ENCODE data around the gene CTTN.

The CTTN gene

DNA sequence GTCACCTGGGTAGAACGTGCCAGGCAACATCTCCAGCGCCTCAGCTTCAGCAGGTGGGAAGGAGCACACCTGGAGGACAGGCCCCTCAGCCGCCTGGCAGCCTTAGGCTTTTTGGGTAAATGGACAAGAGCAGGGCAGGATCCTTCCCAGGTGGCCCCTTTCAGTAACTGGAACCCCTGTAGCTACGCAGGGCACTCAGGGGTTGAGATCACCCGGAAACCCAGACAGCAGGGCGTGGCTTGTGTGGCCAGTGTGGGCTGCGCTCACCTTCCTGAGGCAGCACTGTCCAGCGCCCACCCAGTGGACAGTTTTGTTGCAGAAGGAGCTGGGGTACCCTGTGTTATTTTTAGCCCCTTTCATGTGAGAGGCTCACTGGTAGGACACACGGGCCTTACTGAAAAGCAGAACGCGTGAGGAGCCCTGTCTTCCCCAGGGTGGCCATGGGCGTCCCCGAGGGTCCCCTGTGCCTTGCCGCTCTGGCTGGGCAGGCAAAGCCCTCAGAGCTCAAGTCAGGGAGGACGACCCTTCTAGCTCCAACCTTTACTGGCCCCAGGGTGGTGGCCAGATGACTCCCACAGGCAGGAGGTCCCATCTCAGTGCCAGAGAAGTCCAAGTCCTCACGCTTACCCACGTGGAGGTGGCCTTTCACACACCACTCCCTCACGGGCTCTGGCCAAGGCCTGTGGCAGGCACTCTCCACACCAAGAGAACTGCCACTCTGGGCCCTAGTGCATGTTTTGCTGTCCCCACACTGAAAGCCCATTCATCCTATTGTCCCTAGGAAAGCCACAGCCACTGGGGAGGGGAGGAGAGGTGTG is 75.8 kb downstream of the CTTN start:
- Histone ChIP-seq H3K4me1 (ENCODE audit: insufficient read depth, low read length) (no peaks in the 10 kb centered on the region), H3K27me3 (ENCODE audit: control insufficient read depth in 1 of 2, insufficient read depth in 2 of 2, low read length in 2 of 2) (no peaks in the 10 kb centered on the region), H3K36me3 (ENCODE audit: insufficient read depth, low read length) (no peaks in the 10 kb centered on the region), H3K9me3 (ENCODE audit: low read length) (no peaks in the 10 kb centered on the region), H3K27ac (ENCODE audit: low read depth, low read length) (no peak overlapping the region), H3K4me3 (ENCODE audit: low read depth in 1 of 2, low read length in 2 of 2) (no peak overlapping the region), H3K9ac (ENCODE audit: low read length) (no peak overlapping the region)

DNA sequence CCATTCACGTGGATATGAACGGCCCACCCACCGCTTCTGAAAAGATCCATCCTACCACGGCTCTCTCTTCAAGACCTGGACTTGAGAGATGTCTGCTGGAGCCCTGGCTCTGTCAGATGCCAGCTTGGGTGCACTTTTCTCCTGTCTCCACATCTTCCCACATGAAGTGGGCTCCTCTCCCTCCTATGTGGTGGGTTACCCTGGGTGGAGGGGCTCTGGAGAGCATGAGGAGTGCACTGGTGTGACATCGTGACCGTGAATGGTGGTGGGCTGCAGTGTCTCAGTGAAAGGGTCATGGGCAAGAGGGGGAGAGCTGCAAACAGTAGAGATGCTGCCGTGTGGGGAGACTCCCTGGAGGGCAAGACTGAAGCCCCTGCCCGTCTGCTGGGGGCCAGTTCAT is 76.4 kb downstream of the CTTN start:
- Histone ChIP-seq H3K4me3 (ENCODE audit: low read depth in 1 of 2, low read length in 2 of 2) (no peak overlapping the region), H3K27ac (ENCODE audit: low read depth, low read length) (no peak overlapping the region), H3K27me3 (ENCODE audit: control insufficient read depth in 1 of 2, insufficient read depth in 2 of 2, low read length in 2 of 2) (no peaks in the 10 kb centered on the region), H3K4me1 (ENCODE audit: insufficient read depth, low read length) (no peaks in the 10 kb centered on the region), H3K36me3 (ENCODE audit: insufficient read depth, low read length) (no peaks in the 10 kb centered on the region), H3K9me3 (ENCODE audit: low read length) (no peaks in the 10 kb centered on the region), H3K9ac (ENCODE audit: low read length) (no peak overlapping the region)

DNA sequence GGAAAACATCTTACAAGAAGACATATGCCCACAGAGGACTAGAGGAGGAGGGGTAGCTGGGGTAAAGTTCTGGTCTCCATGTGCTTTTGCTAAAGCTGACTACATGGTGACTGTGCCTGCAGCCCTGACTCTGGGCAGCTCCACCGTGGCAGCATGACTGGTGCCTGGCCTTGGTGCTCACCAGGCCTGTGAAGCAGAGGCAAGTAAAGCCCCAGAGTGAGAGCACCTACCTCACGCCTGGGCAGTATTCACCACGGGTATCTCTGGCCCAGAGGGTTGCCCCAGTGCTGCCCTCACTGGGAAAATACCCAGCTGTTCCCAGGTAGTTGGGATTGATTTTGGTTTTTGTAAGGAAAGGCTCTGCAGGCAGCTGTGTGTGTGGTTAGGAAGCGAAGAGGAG is 78.3 kb downstream of the CTTN start:
- Histone ChIP-seq H3K4me3 (ENCODE audit: low read depth in 1 of 2, low read length in 2 of 2) (no peak overlapping the region), H3K9me3 (ENCODE audit: low read length) (no peaks in the 10 kb centered on the region), H3K27ac (ENCODE audit: low read depth, low read length) (no peak overlapping the region)

DNA sequence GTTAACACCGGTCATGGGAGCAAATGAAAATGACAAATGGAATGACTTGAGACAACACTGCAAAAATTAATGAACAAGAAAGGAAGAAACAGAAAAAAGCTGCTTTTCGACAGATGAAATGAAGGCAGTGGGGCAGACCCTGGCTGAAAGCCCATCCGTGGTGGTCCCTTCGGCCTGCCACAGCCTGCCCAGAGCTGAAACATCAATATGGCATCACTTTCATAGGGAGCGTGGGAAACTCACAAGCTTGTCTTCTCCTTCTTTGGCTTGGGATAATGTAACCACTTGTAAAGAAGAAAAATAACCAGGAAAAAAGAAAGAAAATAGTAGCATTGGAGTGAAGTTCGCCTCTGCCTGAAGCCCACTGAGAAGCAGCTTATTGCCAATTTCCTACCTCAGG is 78.8 kb downstream of the CTTN start:
- Histone ChIP-seq H3K4me1 (ENCODE audit: insufficient read depth, low read length) (peaks cover 6% of the 10 kb centered on the region), H3K36me3 (ENCODE audit: insufficient read depth, low read length) (no peaks in the 10 kb centered on the region), H3K9me3 (ENCODE audit: low read length) (no peaks in the 10 kb centered on the region), H3K27me3 (ENCODE audit: control insufficient read depth in 1 of 2, insufficient read depth in 2 of 2, low read length in 2 of 2) (no peaks in the 10 kb centered on the region), H3K9ac (ENCODE audit: low read length) (no peak overlapping the region), H3K4me3 (ENCODE audit: low read depth in 1 of 2, low read length in 2 of 2) (no peak overlapping the region), H3K27ac (ENCODE audit: low read depth, low read length) (no peak overlapping the region)

More for the DNA sequence above, 78.3 kb downstream of the CTTN start:
- Histone ChIP-seq H3K4me1 (ENCODE audit: insufficient read depth, low read length) (peaks cover under 1% of the 10 kb centered on the region), H3K9ac (ENCODE audit: low read length) (no peak overlapping the region), H3K27me3 (ENCODE audit: control insufficient read depth in 1 of 2, insufficient read depth in 2 of 2, low read length in 2 of 2) (no peaks in the 10 kb centered on the region), H3K36me3 (ENCODE audit: insufficient read depth, low read length) (no peaks in the 10 kb centered on the region)

DNA sequence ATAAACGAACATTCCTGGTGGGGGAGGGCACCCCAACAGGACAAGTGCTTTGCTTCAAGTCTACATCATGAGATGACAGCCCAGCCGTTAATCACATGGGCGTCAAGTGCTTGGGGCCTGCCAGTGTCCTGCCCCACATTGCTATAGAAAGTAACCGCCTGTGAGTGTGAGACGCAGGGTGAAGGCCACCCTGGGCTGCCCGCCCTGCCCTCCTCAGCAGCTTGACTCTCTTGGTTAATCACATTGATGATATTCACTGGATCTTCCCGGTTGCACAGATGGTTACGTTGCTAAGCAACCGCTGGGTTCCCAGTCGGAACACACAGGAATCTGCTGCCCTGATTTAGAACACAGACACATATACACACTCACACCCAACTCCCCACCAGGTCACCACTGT is 79.3 kb downstream of the CTTN start:
- Histone ChIP-seq H3K27ac (ENCODE audit: low read depth, low read length) (no peak overlapping the region), H3K27me3 (ENCODE audit: control insufficient read depth in 1 of 2, insufficient read depth in 2 of 2, low read length in 2 of 2) (no peaks in the 10 kb centered on the region), H3K4me1 (ENCODE audit: insufficient read depth, low read length) (peaks cover 10% of the 10 kb centered on the region), H3K9ac (ENCODE audit: low read length) (no peak overlapping the region), H3K36me3 (ENCODE audit: insufficient read depth, low read length) (no peaks in the 10 kb centered on the region), H3K4me3 (ENCODE audit: low read depth in 1 of 2, low read length in 2 of 2) (no peak overlapping the region), H3K9me3 (ENCODE audit: low read length) (no peaks in the 10 kb centered on the region)

DNA sequence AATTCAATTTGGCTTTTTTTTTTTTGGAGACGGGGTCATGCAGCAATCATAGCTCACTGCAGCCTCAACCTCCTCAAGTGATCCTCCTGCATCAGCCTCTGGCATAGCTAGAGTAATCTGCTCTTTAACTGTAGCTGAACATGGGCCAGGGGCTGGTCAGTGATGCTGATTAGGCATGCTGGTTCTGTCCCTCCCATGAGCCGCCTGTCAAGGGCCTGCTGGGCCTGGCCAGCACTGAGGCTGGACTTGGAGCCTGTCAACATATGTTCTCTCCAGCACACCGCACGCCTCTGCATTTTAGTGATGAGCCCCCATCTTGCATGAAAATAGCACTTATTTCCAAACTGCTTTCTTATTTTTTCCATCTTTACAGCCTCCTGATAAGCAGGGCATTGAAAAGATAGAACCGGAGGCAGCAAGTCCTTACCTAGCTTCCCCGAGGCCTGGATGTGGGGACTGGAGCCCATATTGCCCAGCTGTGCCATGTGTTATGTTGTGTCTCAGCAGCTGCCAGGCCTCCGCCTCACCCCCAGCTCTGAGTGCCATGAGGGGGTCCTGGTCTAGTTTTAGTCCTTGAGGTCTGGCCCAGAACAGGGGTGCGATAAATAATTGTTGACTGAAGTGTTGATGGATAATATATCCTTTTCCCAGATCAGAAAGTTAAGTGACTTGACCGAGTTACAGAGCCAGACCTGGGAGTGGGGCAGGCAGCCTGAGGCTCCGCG is 80.0 kb downstream of the CTTN start:
- no peak overlapping the region for H3K9ac ChIP-seq (ENCODE audit: low read length)
- no peaks in the 10 kb centered on the region for H3K27me3 ChIP-seq (ENCODE audit: control insufficient read depth in 1 of 2, insufficient read depth in 2 of 2, low read length in 2 of 2)

DNA sequence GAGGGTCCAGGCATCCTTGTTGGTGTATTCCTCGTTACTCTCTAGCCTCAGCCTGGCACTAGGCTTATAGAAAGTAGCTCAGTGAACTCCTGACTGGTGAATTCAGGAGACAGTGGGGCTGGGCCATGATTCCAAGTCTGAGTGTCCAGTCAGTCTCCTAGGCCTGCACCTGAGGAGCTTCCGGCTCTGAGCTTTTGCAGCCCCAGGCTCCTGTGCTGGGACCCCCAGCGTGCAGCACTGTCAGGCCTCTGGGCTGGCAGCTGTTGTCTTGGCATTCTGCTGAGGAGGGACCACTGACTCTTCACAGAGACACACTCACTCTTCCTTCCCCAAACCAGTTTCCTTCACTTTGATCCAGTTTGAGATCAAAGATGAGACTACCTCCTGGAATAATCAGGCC is 82.4 kb downstream of the CTTN start:
- no peaks in the 10 kb centered on the region for H3K36me3 ChIP-seq (ENCODE audit: insufficient read depth, low read length)
- H3K27ac ChIP-seq (ENCODE audit: low read depth, low read length): no peak overlapping the region
- H3K9me3 ChIP-seq (ENCODE audit: low read length): no peaks in the 10 kb centered on the region
- no peaks in the 10 kb centered on the region for H3K27me3 ChIP-seq (ENCODE audit: control insufficient read depth in 1 of 2, insufficient read depth in 2 of 2, low read length in 2 of 2)
- no peak overlapping the region for H3K4me3 ChIP-seq (ENCODE audit: low read depth in 1 of 2, low read length in 2 of 2)
- no peak overlapping the region for H3K9ac ChIP-seq (ENCODE audit: low read length)
- peaks cover 15% of the 10 kb centered on the region for H3K4me1 ChIP-seq (ENCODE audit: insufficient read depth, low read length)

More for the DNA sequence above, 80.0 kb downstream of the CTTN start:
- Histone ChIP-seq H3K36me3 (ENCODE audit: insufficient read depth, low read length) (no peaks in the 10 kb centered on the region), H3K4me1 (ENCODE audit: insufficient read depth, low read length) (peaks cover 15% of the 10 kb centered on the region), H3K4me3 (ENCODE audit: low read depth in 1 of 2, low read length in 2 of 2) (no peak overlapping the region), H3K9me3 (ENCODE audit: low read length) (no peaks in the 10 kb centered on the region), H3K27ac (ENCODE audit: low read depth, low read length) (no peak overlapping the region)

DNA sequence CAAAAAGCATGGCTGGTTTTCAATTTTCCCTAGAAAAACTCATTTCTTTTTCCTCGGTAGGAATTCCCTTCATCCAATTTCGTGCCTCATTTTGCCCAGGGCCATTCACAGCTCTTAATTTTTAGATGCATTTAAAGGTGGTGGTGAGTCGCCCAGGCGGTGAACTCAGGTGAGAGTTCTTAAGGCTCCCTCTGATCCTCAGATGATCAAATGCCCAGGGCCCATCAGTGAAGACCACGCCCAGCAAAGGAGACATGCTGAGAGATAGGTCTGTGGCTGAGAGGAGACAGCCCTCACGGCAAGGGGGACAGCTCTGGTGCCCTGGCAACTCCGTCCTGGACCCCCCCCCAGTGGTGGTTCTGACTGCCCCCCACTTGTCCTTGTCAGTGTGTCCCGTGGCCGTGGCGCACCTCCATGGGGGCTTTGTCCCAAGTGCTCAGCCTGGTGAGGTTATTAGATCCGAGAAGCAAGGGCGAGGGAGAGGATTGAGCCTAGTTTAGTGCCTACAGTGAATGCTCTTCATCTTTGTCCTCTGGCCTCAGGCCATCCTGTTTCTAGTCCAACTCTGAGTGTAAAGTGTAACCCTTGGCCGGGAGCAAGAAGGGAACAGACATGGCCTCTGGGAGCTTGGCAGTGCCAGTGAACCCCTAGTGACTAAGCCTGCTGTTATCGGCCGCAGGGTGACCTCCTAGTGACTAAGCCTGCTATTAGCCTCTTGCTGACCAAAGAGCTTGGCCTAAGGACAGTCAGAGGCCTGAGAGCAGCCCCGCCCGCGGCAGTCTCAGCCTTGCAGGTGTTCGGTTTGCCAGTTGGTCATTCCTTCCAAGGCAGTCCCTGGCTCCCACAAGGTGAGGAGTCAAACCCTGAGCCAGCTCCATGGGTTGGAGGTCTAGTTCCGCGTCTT is 83.5 kb downstream of the CTTN start:
- Histone ChIP-seq H3K36me3 (ENCODE audit: insufficient read depth, low read length) (no peaks in the 10 kb centered on the region), H3K27me3 (ENCODE audit: control insufficient read depth in 1 of 2, insufficient read depth in 2 of 2, low read length in 2 of 2) (no peaks in the 10 kb centered on the region), H3K4me1 (ENCODE audit: insufficient read depth, low read length) (peaks cover 15% of the 10 kb centered on the region), H3K9me3 (ENCODE audit: low read length) (no peaks in the 10 kb centered on the region), H3K4me3 (ENCODE audit: low read depth in 1 of 2, low read length in 2 of 2) (no peak overlapping the region), H3K27ac (ENCODE audit: low read depth, low read length) (no peak overlapping the region), H3K9ac (ENCODE audit: low read length) (no peak overlapping the region)

DNA sequence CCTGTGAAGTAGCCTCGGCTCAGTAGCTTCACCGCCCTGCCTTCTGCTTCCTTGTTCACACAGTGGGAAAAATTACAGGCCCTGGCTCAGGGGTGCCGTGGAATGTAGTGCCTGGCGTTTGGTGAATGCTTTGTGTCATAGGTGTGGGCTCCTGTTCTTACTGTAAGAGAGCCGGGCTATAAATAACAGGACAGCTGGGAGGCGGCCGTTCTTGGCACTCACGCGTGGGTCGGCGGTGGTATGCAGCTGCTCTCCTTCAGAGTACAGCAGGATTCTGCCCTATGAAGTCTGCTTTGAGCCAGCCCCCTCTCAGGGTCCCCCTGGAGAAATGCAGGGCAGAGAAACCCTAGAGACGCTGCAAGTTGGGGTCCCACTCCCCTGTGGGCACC is 84.2 kb downstream of the CTTN start:
- no peak overlapping the region for H3K9ac ChIP-seq (ENCODE audit: low read length)
- no peak overlapping the region for H3K4me3 ChIP-seq (ENCODE audit: low read depth in 1 of 2, low read length in 2 of 2)
- no peaks in the 10 kb centered on the region for H3K27me3 ChIP-seq (ENCODE audit: control insufficient read depth in 1 of 2, insufficient read depth in 2 of 2, low read length in 2 of 2)
- no peaks in the 10 kb centered on the region for H3K9me3 ChIP-seq (ENCODE audit: low read length)
- no peaks in the 10 kb centered on the region for H3K36me3 ChIP-seq (ENCODE audit: insufficient read depth, low read length)
- no peak overlapping the region for H3K27ac ChIP-seq (ENCODE audit: low read depth, low read length)
- peaks cover 15% of the 10 kb centered on the region for H3K4me1 ChIP-seq (ENCODE audit: insufficient read depth, low read length)

DNA sequence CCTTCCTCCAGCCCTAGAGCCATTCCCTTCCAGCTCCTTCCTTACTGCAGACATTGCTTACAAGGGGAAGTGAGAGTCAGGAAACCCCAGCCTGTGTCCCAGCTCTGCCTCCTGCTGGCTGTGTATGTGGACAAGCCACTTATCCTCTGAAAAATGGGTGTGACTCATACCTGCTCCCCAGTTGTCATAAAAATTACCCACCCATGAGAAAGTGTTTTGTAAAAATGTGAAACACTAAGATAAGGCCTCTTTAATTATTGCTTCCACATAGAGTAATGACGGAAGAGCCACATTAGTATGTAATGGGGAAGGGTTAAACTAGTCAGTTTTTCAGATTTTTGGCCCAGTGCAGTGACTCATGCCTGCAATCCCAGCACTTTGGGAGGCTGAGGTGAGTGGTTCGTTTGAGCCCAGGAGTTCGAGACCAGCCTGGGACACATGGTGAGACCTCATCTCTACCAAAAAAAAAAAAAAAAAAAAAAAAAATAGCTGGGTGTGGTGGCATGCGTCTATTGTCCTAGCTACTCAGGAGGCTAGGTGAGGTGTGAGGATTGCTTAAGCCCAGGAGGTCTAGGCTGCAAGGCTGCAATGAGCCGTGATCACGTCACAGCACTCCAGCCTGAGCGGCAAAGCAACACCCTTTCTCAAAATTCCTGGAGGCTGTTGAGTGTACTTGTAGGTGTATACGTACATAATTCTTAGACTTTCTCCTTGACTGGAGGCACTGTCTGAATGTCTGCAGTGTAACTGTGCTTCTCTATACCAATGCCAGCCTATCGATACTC is 84.9 kb downstream of the CTTN start:
- Histone ChIP-seq H3K9ac (ENCODE audit: low read length) (no peak overlapping the region), H3K36me3 (ENCODE audit: insufficient read depth, low read length) (no peaks in the 10 kb centered on the region), H3K27me3 (ENCODE audit: control insufficient read depth in 1 of 2, insufficient read depth in 2 of 2, low read length in 2 of 2) (no peaks in the 10 kb centered on the region), H3K4me3 (ENCODE audit: low read depth in 1 of 2, low read length in 2 of 2) (no peak overlapping the region), H3K27ac (ENCODE audit: low read depth, low read length) (no peak overlapping the region), H3K4me1 (ENCODE audit: insufficient read depth, low read length) (peaks cover 15% of the 10 kb centered on the region), H3K9me3 (ENCODE audit: low read length) (no peaks in the 10 kb centered on the region)

DNA sequence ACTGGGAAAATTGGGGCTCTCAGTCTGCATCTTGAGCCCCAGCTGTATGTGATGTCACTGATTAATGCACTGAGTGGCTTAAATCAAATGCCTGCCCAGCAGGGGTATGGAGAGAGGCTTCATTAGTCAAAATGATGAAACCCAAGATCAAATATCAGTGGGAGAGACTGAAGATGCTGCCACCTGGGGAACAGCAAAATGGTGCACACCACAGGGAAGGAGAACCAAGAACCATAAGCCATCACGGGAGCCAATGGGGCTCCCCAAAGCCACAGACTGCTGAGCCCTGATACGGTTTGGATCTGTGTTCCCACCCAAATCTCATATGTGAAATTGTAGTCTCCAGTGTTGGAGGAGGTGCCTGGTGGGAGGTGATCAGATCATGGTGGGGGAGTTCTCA is 85.6 kb downstream of the CTTN start:
- Histone ChIP-seq H3K4me1 (ENCODE audit: insufficient read depth, low read length) (peaks cover 15% of the 10 kb centered on the region), H3K27ac (ENCODE audit: low read depth, low read length) (no peak overlapping the region), H3K36me3 (ENCODE audit: insufficient read depth, low read length) (no peaks in the 10 kb centered on the region), H3K9ac (ENCODE audit: low read length) (no peak overlapping the region), H3K9me3 (ENCODE audit: low read length) (no peaks in the 10 kb centered on the region), H3K4me3 (ENCODE audit: low read depth in 1 of 2, low read length in 2 of 2) (no peak overlapping the region), H3K27me3 (ENCODE audit: control insufficient read depth in 1 of 2, insufficient read depth in 2 of 2, low read length in 2 of 2) (no peaks in the 10 kb centered on the region)

Measured in muscle layer of colon (tissue), 2 donors.